Activated T-cell treated with anti-CD3 and anti-CD28 coated beads, Interleukin-2, amount 50 U/mL, for 4 hours (primary cell): ENCODE measurements around the gene PEAK1. TPM values are rescaled to one million over a fixed set of nuclear protein-coding genes. Genes with fewer than 3 reads are reported as not detected.

ENCODE experiments used
- ATAC-seq, 2 donors: fragments of 200-7000 bp; cut with Tn5 transposase; one replicate each; pipeline ENCODE4 v1.10.0; 2021
- DNase-seq: peaks from one replicate; pipeline ENCODE4 v3.0.0-alpha.2; 2020
- H3K27me3 Mint-ChIP-seq: one replicate; pipeline ENCODE4 v1.8.0; 2021; ENCODE audit warnings: low read depth, mixed read lengths
- H3K36me3 Mint-ChIP-seq: one replicate; pipeline ENCODE4 v1.8.0; 2022; ENCODE audit warnings: mixed read lengths; ENCODE audit not compliant: insufficient read depth
- H3K4me1 Mint-ChIP-seq: one replicate; pipeline ENCODE4 v1.8.0; 2021; ENCODE audit warnings: low read depth, mixed read lengths
- H3K4me3 Mint-ChIP-seq: one replicate; pipeline ENCODE4 v1.8.0; 2021; ENCODE audit warnings: mild to moderate bottlenecking, moderate library complexity, mixed read lengths
- H3K9me3 Mint-ChIP-seq: one replicate; pipeline ENCODE4 v1.8.0; 2021; ENCODE audit warnings: mixed read lengths
- total RNA-seq, 3 donors: library from RNA; stranded (reverse); gene quantifications; one replicate each; pipeline ENCODE4 v1.2.1, GENCODE V29; 2021

The PEAK1 gene
- total RNA-seq, 3 donors from 2014 or later = 15.5 to 23.1 (median 21.2) TPM

DNA sequence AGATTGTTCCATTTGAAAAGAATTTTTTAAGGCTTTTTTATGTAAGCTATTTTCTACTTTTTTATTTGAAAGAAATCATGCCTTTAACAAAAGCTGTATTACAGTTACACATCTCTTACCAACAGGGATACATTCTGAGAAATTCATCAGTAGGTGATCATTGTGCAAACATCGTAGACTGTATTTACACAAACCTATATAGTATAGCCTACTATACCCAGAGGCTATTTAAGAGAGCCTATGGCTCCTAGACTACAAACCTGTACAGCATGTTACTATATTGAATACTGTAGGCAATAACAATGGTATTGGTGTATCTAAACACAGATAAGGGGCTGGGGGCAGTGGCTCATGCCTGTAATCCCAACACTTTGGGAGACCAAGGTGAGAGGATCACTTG is 43.1 kb downstream of the PEAK1 start:
- no peaks in the 10 kb centered on the region for H3K36me3 Mint-ChIP-seq
- H3K9me3 Mint-ChIP-seq = no peaks in the 10 kb centered on the region
- DNase-seq = no peak
- peaks cover 3% of the 10 kb centered on the region for H3K27me3 Mint-ChIP-seq
- H3K4me3 Mint-ChIP-seq = no peak overlapping the region
- ATAC-seq = no peak
- no peaks in the 10 kb centered on the region for H3K4me1 Mint-ChIP-seq

DNA sequence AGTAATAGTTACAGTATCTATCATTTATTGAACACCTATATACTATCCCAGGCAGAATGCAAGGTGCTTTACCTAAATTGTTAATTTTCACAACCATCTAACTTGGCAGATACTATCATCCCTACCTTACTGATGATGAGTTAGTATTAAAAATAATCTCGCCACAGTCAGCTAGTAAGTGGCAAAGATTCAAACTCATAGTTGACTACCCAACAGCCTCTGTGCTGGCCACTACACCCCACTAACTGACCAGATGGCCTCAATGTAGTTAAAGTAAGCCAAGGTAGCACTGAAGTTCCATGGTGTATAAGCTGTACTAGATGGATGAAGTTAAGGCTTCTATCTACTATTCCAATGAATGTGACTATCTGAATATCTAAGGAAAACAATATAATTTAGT is 44.8 kb downstream of the PEAK1 start:
- H3K4me1 Mint-ChIP-seq = no peaks in the 10 kb centered on the region
- no peak for ATAC-seq
- peaks cover 3% of the 10 kb centered on the region for H3K27me3 Mint-ChIP-seq
- no peaks in the 10 kb centered on the region for H3K36me3 Mint-ChIP-seq
- H3K9me3 Mint-ChIP-seq = no peaks in the 10 kb centered on the region
- DNase-seq = no peak
- H3K4me3 Mint-ChIP-seq = no peak overlapping the region

DNA sequence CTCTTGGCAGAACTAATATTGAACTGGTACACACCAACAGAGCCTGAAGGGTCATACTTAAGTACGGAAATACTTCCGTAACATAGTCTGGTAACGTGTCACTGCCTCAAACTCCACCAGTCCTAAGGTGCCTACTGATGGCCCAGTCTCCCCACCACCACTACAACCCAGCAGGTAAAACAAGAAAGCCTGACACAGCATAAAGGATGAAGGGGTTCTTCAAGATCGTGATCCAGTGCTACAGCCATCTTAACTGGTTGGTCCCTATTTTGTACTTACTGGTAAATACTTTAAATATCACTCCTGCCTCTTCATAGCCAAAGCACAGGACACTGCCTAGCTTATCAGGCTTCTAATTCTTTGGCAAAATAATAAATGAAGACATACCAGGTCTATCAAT is 46.5 kb downstream of the PEAK1 start:
- DNase-seq = no peak
- Mint-ChIP-seq H3K27me3 (peaks cover 3% of the 10 kb centered on the region), H3K9me3 (no peaks in the 10 kb centered on the region), H3K4me1 (no peaks in the 10 kb centered on the region), H3K4me3 (no peak overlapping the region), H3K36me3 (no peaks in the 10 kb centered on the region)
- no peak for ATAC-seq

DNA sequence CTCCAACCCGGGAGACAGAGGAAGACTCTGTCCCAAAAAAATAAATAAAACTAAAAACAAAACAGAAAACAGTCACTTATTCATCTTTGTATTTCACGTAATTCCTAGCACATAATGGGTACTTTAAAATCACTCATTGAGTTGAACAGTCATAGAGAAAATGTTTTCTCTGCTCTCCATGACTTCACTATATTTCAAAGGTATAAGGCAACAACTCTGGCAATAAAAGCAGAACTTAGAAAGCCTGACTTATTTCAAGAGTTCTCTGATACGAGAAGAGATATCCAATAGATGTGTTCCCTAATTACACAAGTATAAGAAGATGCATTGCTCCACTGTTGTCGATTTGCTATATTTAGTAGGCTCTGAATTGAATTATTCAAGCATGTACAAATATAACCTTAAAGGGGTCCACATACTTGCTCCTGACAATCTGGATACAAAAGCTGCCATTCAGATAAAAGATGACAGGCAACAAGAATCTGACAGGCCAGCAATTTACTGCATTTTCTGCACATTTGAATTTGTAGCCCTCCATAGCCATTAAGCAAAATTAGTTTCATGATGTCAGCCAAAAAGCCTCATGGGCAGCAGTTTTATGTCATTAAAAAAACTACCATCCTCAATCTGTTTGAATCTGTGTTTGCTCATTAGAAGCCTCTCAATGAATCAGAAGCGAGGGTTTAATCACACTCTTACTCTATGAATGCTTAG is 47.9 kb downstream of the PEAK1 start:
- no peaks in the 10 kb centered on the region for H3K36me3 Mint-ChIP-seq
- no peak for ATAC-seq
- no peak overlapping the region for H3K4me3 Mint-ChIP-seq
- DNase-seq = no peak
- H3K9me3 Mint-ChIP-seq = no peaks in the 10 kb centered on the region
- no peaks in the 10 kb centered on the region for H3K4me1 Mint-ChIP-seq
- H3K27me3 Mint-ChIP-seq = peaks cover 3% of the 10 kb centered on the region

DNA sequence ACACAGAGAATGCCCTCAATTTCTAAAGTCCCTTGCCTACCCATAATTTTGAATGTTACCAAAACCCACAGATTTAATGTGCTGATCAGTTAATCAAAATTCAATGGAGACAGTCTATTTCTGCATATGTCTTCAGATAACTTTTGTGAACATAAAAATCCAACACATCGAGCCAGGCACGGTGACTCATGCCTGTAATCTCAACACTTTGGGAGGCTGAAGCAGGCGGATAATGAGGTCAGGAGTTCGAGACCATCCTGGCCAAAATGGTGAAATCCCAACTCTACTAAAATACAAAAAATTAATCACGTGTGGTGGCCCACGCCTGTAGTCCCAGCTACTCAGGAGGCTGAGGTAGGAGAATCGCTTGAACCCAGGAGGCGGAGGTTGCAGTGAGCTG is 49.3 kb downstream of the PEAK1 start:
- H3K9me3 Mint-ChIP-seq = no peaks in the 10 kb centered on the region
- peaks cover 3% of the 10 kb centered on the region for H3K27me3 Mint-ChIP-seq
- DNase-seq (no peak), ATAC-seq (no peak)
- no peaks in the 10 kb centered on the region for H3K4me1 Mint-ChIP-seq
- no peaks in the 10 kb centered on the region for H3K36me3 Mint-ChIP-seq
- no peak overlapping the region for H3K4me3 Mint-ChIP-seq

DNA sequence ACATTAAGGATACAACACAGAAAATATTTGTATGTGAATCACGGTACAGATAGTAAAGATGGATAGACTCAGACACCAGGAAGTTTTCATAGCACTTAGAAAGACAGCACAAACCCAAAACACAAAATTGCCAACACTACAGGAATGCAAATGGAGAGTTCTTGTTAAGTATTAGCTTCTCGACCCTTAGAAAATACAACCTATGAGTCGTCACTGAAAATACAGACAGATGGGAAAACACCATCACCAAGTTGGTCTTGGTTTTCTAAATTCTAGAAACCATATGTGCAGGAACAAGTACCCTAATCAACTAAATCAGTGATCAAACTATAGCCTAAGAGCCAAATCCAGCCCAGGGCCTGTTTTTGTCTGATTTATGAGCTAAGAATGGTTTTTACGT is 50.7 kb downstream of the PEAK1 start:
- Mint-ChIP-seq H3K4me1 (no peaks in the 10 kb centered on the region), H3K4me3 (no peak overlapping the region), H3K9me3 (no peaks in the 10 kb centered on the region), H3K36me3 (no peaks in the 10 kb centered on the region), H3K27me3 (peaks cover 3% of the 10 kb centered on the region)
- DNase-seq = no peak
- ATAC-seq = no peak

DNA sequence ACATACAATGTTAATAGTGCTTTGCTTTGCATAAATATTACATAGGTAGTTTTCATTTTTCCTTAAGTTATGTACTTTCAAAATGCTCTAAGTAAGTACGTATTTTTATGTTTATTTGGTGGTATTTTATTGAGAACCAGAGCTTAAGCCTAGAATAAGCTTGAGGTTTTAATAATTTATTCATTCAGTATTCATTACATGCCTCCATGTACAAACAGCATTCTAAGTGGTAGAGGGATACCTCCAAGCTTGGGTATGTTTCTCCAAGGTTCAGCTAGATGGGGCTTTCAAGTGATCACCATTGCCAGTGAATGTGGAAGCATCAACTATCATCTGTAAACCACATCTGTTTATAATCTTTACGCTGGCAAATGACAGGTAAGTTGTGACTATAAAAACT is 52.3 kb downstream of the PEAK1 start:
- Mint-ChIP-seq H3K27me3 (peaks cover 1% of the 10 kb centered on the region), H3K4me3 (no peak overlapping the region), H3K9me3 (no peaks in the 10 kb centered on the region), H3K4me1 (no peaks in the 10 kb centered on the region), H3K36me3 (peaks cover 6% of the 10 kb centered on the region)
- DNase-seq (no peak), ATAC-seq (no peak)

DNA sequence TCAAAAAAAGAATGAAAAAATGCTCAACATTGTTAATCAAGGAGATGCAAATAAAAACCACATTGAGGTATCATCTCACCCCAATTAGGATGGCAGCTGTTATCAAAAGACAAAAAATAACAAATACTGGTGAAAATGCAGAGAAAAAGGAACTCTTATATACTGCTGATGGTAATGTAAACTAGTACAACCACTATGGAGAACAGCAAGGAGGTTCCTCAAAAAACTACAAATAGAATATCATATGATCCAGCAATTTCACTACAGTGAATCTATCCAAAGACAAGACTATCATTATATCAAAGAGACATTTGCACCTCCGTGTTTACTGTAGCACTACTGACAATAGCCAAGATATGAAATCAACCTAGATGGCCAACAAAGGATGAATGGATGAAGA is 58.4 kb downstream of the PEAK1 start:
- DNase-seq (no peak), ATAC-seq (no peak)
- Mint-ChIP-seq H3K9me3 (no peaks in the 10 kb centered on the region), H3K36me3 (peaks cover 6% of the 10 kb centered on the region), H3K4me1 (no peaks in the 10 kb centered on the region), H3K4me3 (no peak overlapping the region), H3K27me3 (no peaks in the 10 kb centered on the region)

DNA sequence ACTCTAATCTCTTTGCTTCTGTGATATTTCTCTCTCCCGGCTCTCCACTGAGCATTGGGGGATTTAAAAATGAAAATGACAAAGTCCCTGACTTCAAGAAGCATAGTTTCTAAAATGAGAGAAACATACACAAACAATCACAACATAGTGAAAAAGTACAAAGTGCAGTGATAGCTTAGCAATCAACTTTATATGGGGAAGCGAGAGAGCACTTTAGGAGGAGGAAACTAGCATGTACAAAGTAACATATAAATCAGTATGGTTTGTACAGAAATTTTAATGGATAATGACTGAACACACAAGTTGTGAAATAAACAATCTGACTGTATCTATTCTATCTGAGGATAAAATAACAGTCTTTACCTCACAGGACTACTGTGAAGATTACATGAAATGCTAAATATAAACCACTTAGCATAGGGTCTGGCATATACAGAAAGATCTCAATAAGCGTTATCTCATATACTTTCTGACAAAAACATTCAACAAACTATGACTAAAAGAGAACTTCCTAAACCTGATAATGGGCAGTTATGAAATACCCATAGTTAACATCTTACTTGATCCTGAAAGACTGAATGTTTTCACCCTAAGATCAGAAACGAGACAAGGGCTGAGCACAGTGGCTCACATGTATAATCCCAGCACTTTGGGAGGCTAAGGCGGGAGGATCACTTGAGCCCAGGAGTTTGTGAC is 61.2 kb downstream of the PEAK1 start:
- ATAC-seq = no peak
- Mint-ChIP-seq H3K4me3 (no peak overlapping the region), H3K4me1 (peaks cover 3% of the 10 kb centered on the region), H3K9me3 (no peaks in the 10 kb centered on the region), H3K36me3 (peaks cover 5% of the 10 kb centered on the region), H3K27me3 (no peaks in the 10 kb centered on the region)
- DNase-seq = no peak

DNA sequence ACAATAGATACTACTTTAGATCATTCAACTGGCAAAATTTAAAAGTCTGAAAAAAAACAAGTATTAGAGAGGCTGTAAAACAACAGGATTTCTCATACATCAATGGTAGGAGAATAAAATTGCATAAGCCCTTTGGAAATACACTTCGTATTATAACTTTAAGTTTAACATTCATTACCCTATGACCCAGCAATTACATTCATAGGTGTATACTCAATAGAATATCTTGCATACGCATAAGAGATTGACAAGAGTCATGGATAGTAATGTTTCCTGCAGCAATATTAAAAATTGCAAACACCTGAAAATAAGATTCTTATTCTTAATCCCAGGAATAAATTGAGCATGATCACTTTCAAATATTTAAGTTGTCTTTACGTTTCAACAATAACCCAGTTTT is 63.6 kb downstream of the PEAK1 start:
- ATAC-seq (no peak), DNase-seq (no peak)
- no peaks in the 10 kb centered on the region for H3K9me3 Mint-ChIP-seq
- no peaks in the 10 kb centered on the region for H3K36me3 Mint-ChIP-seq
- peaks cover 3% of the 10 kb centered on the region for H3K4me1 Mint-ChIP-seq
- no peak overlapping the region for H3K4me3 Mint-ChIP-seq
- H3K27me3 Mint-ChIP-seq = no peaks in the 10 kb centered on the region

DNA sequence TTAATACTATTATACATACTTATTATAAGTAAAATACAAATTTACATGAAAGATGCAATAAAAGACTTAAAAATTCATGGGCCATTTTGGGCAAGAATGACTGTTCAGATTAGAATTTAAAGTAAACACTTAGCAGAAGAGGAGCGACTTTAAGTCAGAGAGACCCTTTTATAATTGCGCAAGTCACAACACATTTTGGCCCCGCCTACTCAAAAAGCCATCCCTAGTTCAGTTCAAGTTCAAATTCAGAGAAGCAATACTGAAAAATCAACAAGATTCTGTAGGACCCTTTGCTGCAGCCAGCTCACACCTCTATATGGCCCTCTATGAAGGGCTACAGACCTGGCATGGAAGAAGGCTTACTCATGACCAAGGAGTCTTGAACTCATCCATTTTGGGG is 64.6 kb downstream of the PEAK1 start:
- Mint-ChIP-seq H3K9me3 (no peaks in the 10 kb centered on the region), H3K36me3 (no peaks in the 10 kb centered on the region), H3K4me3 (no peak overlapping the region)

DNA sequence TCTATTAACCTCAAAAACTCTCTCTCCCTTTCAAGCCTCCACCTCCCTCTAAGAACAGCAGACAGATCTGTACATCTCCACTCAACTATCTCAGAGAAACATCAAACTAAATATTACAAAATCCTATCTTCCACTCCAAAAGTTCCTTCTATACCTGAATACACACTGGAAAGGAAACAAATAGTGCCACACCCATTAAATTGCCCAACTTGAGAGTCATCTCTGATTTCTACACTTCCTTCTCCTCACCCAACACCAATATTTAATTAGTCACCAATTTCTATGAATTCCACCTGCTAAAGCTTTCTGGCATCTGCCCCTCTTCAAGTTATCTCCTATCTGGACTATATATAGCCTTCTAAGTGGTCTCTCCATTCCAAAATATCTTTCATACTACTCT is 65.8 kb downstream of the PEAK1 start:
- DNase-seq (no peak), ATAC-seq (no peak)
- no peaks in the 10 kb centered on the region for H3K9me3 Mint-ChIP-seq
- H3K27me3 Mint-ChIP-seq = no peaks in the 10 kb centered on the region
- H3K36me3 Mint-ChIP-seq = no peaks in the 10 kb centered on the region
- H3K4me1 Mint-ChIP-seq = peaks cover 3% of the 10 kb centered on the region
- H3K4me3 Mint-ChIP-seq = no peak overlapping the region

More for the DNA sequence above, 64.6 kb downstream of the PEAK1 start:
- DNase-seq (no peak), ATAC-seq (no peak)
- peaks cover 3% of the 10 kb centered on the region for H3K4me1 Mint-ChIP-seq
- H3K27me3 Mint-ChIP-seq = no peaks in the 10 kb centered on the region

DNA sequence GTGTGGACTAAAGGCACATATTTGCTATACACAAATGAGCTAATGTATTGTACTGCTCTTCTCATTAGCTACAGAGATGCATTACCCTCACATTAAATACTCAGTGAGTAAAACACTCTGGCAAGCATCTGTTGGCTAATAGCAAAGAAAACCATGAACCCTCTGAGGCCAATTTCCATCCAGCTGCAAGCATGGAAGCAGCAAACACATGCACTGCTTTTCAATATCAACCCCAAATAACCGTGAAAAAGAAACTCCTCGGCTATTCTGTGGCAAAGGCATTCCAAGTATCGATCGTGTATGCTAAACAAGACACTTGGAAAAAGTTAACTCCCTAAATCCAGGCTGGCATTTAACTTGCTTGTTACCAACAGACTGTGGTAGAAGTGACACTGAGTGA is 67.0 kb downstream of the PEAK1 start:
- DNase-seq (no peak), ATAC-seq (no peak)
- H3K27me3 Mint-ChIP-seq = no peaks in the 10 kb centered on the region
- H3K4me1 Mint-ChIP-seq = peaks cover 3% of the 10 kb centered on the region
- no peak overlapping the region for H3K4me3 Mint-ChIP-seq
- no peaks in the 10 kb centered on the region for H3K36me3 Mint-ChIP-seq
- no peaks in the 10 kb centered on the region for H3K9me3 Mint-ChIP-seq

DNA sequence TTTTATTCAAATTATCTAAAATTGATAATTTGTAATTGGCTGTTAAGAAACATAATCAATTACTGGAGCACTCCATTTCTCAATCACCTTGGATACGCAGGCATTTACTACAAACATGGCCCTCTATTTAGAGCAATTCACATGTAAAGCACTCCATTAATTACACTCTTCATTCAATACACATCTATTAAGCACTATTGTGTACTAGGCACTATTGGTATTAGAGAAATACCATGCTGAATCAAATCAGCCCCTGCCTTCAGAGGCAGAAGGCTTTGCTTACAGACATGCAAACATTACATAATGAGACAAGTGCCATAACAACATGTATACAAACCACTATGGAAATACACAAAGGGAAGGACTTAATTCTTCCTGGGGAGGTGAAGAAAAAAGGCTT is 69.1 kb downstream of the PEAK1 start:
- no peaks in the 10 kb centered on the region for H3K9me3 Mint-ChIP-seq
- no peak overlapping the region for H3K4me3 Mint-ChIP-seq
- ATAC-seq (no peak), DNase-seq (no peak)
- H3K27me3 Mint-ChIP-seq = no peaks in the 10 kb centered on the region
- peaks cover 12% of the 10 kb centered on the region for H3K36me3 Mint-ChIP-seq
- peaks cover 8% of the 10 kb centered on the region for H3K4me1 Mint-ChIP-seq

DNA sequence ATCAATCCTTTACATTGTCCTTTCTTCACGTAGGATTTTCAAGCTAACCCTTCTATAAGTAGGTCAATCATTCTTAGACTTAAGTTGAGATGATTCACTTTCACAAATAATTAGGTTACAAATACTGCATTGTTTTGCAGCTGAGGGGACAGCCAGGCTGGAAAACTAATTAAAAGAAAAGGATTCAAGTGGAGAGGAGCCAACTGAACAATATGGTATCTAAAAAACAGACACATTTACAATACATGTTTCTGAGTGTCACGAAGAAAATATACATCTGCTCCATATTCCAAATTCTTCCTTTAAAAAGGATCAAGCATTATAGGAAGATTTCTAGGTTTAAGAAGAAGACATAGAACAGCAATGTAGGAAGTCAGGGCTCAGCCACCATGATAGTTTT is 70.2 kb downstream of the PEAK1 start:
- ATAC-seq (no peak), DNase-seq (no peak)
- no peak overlapping the region for H3K4me3 Mint-ChIP-seq
- peaks cover 19% of the 10 kb centered on the region for H3K36me3 Mint-ChIP-seq
- H3K27me3 Mint-ChIP-seq = no peaks in the 10 kb centered on the region
- peaks cover 8% of the 10 kb centered on the region for H3K4me1 Mint-ChIP-seq
- H3K9me3 Mint-ChIP-seq = no peaks in the 10 kb centered on the region
